ENCODE data around the gene BMPR1A.
A peak's percentile ranks its signal among the peaks of the same experiment; 100 is the strongest.
"Not testable (repeated sequence)": the region's sequence is repeated elsewhere in the genome, so short reads cannot be mapped to it uniquely, and the experiment has no call there.

BMPR1A gene

DNA sequence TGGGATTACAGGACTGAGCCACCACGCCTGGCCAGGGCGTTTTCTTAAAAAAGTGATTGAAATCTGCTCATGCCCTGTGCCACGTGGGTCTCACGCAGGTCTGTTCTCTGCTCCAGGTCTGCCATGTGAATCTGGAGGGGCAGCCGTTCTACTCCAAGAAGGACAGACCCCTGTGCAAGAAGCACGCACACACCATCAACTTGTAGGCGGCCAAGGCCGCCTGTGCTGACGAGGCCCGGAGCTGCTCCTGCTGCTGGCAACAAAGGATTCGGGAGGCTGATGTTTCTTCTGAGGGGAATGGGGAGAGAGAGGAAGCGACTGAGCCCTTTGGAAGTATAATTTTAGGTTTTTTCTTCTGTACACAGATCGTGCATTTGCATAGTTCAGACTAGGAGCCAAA lies 23.6 kb upstream of the BMPR1A start:
- DNase-seq = no peak

DNA sequence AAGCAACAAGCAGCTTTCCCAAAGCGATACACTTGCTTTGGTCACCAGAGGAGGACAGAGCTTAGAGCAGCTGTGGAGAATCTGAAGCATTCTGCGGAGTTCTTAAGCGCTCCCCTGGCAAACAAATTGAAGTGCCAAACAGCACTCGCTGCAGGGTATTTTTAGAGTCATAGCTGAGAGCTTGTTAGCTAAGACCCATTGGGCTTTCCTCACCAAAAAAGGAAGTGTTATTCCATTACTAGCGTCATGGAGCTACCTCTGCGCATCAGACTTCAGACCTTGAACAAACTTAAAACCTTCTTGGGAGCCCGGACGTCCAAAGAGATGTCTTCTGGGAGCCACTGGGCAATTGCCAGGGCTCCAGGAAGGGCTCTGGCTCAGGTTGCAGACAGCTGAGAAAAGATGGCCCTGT lies 23.2 kb upstream of the BMPR1A start:
- DNase-seq = no peak

- no peak for DNase-seq
Observed at GRCh38 chr10:86734207-86734988, 22.0 kb upstream of the BMPR1A start.

- not testable (repeated sequence) for DNase-seq
Observed at GRCh38 chr10:86735278-86735677, 21.1 kb upstream of the BMPR1A start.

DNA sequence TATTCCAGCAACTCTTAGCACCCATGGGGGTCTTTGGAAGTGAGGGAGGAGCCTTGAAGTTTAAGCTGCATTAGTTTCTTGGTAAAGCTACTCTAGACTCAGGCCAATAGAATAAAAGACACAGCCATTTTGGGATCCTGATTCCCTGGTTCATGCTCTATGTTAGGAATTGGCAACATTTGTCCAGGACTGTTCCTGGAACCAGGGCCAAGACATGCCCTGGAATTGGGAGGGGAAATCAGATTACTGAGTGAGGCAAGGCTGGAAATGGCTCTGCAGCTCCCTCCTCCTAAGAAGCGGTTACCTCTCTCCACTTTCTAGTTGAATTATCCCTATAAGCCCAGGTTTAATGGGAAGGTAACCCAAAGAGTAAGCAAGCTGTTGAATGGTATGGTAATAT lies 14.2 kb upstream of the BMPR1A start:
- DNase-seq = no peak

DNA sequence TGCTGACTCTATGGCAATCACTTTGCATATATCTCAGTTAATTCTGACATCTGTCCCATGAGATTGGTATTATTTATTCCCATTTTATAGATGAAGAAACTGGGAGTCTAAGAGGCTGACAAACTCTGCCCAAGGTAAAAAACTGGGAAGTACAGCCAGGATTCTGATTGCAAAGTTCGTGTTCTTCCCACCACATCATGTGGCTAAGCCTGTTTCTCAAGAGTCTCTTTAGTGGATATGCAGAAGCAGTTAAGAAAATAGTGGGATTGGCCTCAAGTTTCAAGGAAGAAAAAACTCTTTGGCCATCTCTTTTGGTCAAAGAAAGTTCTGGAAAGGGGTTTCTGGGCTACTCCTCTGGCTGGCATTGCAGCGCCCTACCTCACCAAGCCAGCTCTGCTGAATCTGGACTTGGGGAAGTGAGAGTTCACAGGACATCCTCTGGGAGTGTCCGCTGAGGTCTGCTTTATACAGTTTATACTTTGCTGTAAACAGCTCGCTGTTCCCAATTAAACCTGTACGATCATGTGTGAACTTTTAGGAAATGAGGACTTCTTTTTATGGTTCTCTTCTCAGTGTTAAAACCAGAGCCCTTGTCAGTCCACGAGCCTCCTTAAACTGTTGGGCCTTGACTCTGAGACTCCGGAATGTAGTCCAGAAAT lies 12.2 kb upstream of the BMPR1A start:
- no peak for DNase-seq

- no peak for DNase-seq
Observed at GRCh38 chr10:86747796-86748581, 8.4 kb upstream of the BMPR1A start.

DNA sequence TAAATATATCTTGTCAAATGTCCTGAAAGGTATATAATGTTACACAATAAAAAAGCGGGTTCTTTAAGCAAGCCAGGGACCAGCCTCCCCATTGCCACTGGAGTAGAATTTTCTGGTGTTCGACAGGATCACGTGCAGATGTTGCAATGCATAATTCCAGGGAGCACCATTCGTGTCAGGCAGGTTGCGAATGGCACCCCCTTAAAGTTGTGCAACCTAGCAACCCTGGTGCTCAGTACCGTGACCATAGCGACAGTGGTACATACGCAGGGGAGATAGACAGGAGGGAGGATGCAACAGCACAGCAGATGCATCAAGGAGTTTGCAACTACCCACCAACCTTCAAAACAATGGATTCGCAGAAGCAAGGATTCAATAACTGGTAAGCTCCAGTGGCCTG lies 6.6 kb upstream of the BMPR1A start:
- no peak for DNase-seq

DNA sequence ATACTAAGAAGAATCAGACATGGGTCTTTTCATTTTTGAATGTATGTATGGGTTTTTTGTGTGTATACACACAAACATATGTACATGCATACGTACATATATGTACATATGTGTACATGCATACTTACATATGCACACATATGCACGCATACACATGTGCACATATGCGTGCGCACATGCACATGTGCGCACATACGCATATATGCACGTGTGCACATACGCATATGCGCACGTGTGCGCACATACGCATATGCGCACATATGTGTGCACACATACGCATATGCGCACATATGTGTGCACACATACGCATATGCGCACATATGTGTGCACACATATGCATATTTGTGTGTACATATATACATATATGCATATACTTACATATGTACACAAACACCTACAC lies 4.9 kb upstream of the BMPR1A start:
- DNase-seq = no peak

GRCh38 chr10:86752311-86752710 lies 4.1 kb upstream of the BMPR1A start:
- DNase-seq = no peak

GRCh38 chr10:86753051-86753450 lies 3.4 kb upstream of the BMPR1A start:
- DNase-seq = no peak

GRCh38 chr10:86753638-86754434 lies 2.6 kb upstream of the BMPR1A start:
- DNase-seq = no peak

- no peak for DNase-seq
Observed at GRCh38 chr10:86755454-86755739, 1.0 kb upstream of the BMPR1A start.

DNA sequence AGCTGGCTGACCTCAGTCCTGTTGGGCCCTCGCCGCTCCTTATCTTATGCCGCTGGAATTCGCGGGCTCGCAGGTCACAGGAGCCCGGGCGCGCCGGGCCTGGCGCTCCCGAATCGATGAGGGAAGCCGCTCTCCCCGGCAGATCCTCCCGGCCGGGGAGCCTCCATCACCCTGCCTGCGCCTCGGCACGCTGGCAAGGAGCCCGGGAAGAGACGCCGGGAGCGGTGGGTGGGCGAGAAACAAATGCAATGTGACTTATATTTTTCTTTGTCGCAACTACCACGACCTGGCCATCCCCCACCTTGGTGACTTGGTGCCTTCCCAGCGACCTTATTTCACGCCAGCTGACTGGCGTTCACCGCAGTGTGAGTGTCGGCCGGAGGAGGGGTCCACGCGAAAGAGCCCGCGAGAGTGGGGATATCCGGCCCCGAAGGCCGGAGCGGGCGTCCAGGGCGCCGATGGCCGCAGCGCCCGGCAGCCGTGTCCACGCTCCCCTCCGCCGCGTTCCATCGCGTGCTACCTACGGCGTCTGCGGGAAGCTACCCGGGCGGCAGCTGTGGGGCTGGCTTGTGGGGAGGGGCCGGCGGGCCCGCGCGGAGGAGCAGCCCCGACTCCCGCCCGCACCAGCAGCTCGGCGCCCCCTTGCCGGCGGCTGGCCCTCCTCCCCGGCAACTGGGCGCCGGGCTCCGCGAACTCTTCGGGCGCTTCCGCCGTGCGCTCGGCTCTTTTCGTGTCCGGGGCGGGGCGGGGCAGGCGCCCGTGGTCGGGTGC lies 494 bp upstream of the BMPR1A start:
- peak; percentile 91 for DNase-seq

DNA sequence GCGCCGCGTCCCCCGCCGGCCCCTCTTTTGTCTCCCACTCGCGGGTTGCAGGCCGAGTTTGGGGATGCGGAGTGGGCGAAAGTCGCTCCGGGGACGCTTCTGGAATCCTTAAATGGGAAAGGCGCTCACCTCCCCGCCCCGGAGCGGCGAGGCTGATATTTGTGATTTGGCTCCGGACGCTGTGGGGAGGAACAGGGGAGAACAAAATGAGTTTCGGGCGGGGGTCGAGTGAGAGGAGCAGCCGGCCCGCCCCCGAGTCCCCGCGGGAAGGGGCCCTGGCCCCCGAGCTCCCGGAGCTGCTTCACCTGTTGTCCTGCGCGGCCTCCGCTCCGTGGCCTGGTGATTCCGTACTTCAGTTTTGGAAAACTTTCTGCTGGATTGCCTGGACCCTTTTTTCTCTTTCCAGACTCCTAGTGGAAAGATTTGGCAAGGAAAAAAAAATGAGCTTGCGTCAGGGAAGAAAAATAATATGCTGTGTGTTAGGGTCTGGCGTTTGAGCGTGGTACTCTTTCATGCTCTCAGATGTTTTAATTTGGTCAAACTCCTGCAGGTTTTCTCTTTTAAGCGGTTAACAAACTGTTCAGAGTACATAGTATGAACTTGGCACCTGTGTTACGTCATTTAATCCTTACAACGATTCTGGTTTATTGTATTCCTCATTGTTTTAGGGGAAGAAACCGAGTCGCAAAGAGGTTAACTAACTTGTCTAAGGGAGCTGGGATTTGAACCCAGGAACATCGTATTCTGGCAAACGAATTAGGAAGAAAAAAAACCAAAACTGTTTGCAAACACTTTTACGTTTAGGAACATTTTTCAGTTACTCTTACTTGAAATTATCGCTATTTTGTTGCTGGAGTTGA lies 924 bp downstream of the BMPR1A start:
- DNase-seq = peak; percentile 78

DNA sequence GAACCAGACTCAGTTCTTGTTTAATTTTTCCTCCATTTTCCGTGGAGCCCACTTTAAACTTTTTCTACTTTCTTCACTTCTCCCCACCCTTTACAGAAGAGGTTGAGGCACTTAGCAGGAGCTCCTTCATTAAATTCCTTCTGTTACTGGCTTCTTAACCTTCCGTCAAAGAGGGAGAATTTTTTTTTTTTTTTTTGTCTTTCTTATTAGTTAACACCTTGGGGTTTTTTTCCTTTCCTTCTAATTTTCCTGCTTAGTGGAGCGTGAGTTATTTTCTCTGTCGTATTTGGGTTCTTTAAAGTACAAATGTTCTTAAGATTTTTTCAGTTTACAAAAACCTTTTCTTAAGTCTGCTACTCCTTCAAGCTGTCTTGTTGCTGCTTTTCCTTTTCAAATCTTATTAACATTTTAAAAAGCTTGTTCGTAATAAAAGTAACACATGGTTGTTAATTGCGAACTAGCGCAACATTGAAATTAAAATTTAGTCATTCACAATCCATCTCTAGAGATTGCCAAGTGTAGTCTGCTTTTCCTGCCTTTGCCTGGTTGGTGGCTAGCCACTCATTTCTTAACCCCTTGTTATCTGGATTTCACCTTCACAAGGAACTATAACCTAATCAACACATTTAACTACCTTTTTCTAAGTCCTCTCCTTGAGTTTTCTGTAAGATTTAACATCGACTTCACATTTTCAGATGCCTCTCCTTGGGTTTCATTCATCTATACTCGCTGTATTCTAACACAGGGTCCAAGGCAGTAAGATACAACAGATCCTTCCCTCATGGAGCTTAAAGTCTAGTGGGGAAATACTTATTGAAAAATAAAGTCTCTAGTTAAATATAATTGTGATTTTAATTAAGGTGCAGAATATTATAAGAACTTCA lies 2.0 kb downstream of the BMPR1A start:
- peak; percentile 22 for DNase-seq

DNA sequence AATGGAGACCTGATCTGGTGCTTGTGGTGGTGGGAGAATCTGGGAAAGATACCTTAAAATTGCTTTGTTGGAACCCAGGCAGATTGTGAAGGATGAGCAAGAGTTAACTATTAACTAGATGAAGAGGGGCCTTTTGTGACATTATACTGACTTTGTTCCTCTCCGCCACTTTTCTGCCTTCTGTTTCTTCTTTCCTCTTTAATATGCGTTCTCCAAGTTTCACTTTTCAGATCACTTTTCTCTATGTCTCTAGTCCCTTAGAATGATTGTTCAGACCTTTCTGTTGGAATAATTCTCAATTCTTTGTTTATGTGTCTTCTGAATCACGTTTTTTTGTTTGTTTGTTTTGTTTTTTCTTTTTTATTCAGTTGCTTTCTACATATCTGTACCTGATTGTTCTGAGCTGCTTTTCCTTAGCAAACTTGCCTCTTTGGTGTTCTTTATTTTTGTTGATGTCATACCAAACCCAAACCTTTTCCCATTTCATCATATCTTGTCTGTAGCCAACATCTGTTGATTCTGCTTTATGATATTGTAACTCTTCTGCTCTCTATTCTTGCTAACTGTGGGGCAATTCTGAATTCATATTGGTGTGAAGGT lies 2.8 kb downstream of the BMPR1A start:
- peak; percentile 20 for DNase-seq

- DNase-seq = no peak
Observed at GRCh38 chr10:86763404-86763803, 7.0 kb downstream of the BMPR1A start.

- DNase-seq = no peak
Observed at GRCh38 chr10:86765548-86765947, 9.1 kb downstream of the BMPR1A start.

Data from HCEC 1CT (cell line).